ENCODE data around the gene NT5E. TPM values are rescaled to one million over a fixed set of nuclear protein-coding genes. Genes with fewer than 3 reads are reported as not detected.

NT5E gene
- total RNA-seq, 1 experiment from 2014 or later = 0.81 TPM

GRCh38 chr6:85416049-85416448, 33.8 kb upstream of the NT5E start:
- ATAC-seq (no peak), DNase-seq (ENCODE audit: low spot score) (no peak)
- Mint-ChIP-seq H3K4me1 (no peaks in the 10 kb centered on the region; the same call in 1 of the 2 replicates), H3K9me3 (no peaks in the 10 kb centered on the region), H3K27me3 (ENCODE audit: low read depth) (no peaks in the 10 kb centered on the region), H3K27ac (no peak overlapping the region), H3K36me3 (no peaks in the 10 kb centered on the region), H3K4me3 (no peak overlapping the region)
- TF ChIP-seq SP1 (CRISPR knock-in tag; conservative IDR thresholded peaks at IDR 0.05) = no peak
- TF ChIP-seq HMGA2 (CRISPR knock-in tag; IDR thresholded peaks at IDR 0.05) = no peak
- TF ChIP-seq, protein P1, sequence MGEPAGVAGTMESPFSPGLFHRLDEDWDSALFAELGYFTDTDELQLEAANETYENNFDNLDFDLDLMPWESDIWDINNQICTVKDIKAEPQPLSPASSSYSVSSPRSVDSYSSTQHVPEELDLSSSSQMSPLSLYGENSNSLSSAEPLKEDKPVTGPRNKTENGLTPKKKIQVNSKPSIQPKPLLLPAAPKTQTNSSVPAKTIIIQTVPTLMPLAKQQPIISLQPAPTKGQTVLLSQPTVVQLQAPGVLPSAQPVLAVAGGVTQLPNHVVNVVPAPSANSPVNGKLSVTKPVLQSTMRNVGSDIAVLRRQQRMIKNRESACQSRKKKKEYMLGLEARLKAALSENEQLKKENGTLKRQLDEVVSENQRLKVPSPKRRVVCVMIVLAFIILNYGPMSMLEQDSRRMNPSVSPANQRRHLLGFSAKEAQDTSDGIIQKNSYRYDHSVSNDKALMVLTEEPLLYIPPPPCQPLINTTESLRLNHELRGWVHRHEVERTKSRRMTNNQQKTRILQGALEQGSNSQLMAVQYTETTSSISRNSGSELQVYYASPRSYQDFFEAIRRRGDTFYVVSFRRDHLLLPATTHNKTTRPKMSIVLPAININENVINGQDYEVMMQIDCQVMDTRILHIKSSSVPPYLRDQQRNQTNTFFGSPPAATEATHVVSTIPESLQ (CRISPR knock-in tag; IDR thresholded peaks at IDR 0.05) = no peak
- TF ChIP-seq IRF2 (CRISPR knock-in tag; IDR thresholded peaks at IDR 0.05; ENCODE audit: borderline replicate concordance, low read depth) = no peak
- TF ChIP-seq JUN (CRISPR knock-in tag; IDR thresholded peaks at IDR 0.05) = no peak
- TF ChIP-seq, protein P2, sequence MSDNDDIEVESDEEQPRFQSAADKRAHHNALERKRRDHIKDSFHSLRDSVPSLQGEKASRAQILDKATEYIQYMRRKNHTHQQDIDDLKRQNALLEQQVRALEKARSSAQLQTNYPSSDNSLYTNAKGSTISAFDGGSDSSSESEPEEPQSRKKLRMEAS (CRISPR knock-in tag; IDR thresholded peaks at IDR 0.05) = no peak
- TF ChIP-seq, protein P3, sequence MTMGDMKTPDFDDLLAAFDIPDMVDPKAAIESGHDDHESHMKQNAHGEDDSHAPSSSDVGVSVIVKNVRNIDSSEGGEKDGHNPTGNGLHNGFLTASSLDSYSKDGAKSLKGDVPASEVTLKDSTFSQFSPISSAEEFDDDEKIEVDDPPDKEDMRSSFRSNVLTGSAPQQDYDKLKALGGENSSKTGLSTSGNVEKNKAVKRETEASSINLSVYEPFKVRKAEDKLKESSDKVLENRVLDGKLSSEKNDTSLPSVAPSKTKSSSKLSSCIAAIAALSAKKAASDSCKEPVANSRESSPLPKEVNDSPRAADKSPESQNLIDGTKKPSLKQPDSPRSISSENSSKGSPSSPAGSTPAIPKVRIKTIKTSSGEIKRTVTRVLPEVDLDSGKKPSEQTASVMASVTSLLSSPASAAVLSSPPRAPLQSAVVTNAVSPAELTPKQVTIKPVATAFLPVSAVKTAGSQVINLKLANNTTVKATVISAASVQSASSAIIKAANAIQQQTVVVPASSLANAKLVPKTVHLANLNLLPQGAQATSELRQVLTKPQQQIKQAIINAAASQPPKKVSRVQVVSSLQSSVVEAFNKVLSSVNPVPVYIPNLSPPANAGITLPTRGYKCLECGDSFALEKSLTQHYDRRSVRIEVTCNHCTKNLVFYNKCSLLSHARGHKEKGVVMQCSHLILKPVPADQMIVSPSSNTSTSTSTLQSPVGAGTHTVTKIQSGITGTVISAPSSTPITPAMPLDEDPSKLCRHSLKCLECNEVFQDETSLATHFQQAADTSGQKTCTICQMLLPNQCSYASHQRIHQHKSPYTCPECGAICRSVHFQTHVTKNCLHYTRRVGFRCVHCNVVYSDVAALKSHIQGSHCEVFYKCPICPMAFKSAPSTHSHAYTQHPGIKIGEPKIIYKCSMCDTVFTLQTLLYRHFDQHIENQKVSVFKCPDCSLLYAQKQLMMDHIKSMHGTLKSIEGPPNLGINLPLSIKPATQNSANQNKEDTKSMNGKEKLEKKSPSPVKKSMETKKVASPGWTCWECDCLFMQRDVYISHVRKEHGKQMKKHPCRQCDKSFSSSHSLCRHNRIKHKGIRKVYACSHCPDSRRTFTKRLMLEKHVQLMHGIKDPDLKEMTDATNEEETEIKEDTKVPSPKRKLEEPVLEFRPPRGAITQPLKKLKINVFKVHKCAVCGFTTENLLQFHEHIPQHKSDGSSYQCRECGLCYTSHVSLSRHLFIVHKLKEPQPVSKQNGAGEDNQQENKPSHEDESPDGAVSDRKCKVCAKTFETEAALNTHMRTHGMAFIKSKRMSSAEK (CRISPR knock-in tag; IDR thresholded peaks at IDR 0.05; ENCODE audit: borderline replicate concordance) = no peak
- TF ChIP-seq ZNF232 (CRISPR knock-in tag; IDR thresholded peaks at IDR 0.05) = no peak
- TF ChIP-seq NR1H2 (CRISPR knock-in tag; IDR thresholded peaks at IDR 0.05) = no peak
- POLR2A ChIA-PET = no interaction called here
- CTCF ChIA-PET = no interaction called here

DNA sequence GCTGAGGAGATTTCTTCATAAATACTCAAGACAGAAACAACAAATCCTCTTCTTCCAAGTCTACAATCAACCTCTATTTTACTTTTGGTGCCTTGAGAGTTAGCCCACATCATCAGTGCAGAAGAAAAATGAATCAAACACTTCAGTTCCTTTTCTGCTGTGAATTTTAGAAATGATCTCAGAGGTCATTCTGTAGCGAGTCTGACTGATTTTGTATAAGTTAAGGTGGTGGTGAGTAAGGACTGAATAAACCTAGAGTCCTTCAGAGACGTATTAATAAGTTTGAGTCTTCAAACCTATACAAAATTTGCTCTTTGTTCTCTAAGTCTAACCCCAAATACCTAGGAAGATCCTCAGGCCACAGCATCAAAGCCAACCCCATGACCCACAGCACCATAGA, 33.1 kb upstream of the NT5E start:
- no peaks in the 10 kb centered on the region for H3K9me3 Mint-ChIP-seq
- DNase-seq (ENCODE audit: low spot score) (no peak), ATAC-seq (no peak)
- H3K4me1 Mint-ChIP-seq = no peaks in the 10 kb centered on the region; the same call in 1 of the 2 replicates
- no peaks in the 10 kb centered on the region for H3K27me3 Mint-ChIP-seq (ENCODE audit: low read depth)
- H3K27ac Mint-ChIP-seq = no peak overlapping the region
- CTCF ChIA-PET = no interaction called here
- H3K36me3 Mint-ChIP-seq = no peaks in the 10 kb centered on the region
- H3K4me3 Mint-ChIP-seq = no peak overlapping the region
- POLR2A ChIA-PET = no interaction called here
- TF ChIP-seq, protein P4, sequence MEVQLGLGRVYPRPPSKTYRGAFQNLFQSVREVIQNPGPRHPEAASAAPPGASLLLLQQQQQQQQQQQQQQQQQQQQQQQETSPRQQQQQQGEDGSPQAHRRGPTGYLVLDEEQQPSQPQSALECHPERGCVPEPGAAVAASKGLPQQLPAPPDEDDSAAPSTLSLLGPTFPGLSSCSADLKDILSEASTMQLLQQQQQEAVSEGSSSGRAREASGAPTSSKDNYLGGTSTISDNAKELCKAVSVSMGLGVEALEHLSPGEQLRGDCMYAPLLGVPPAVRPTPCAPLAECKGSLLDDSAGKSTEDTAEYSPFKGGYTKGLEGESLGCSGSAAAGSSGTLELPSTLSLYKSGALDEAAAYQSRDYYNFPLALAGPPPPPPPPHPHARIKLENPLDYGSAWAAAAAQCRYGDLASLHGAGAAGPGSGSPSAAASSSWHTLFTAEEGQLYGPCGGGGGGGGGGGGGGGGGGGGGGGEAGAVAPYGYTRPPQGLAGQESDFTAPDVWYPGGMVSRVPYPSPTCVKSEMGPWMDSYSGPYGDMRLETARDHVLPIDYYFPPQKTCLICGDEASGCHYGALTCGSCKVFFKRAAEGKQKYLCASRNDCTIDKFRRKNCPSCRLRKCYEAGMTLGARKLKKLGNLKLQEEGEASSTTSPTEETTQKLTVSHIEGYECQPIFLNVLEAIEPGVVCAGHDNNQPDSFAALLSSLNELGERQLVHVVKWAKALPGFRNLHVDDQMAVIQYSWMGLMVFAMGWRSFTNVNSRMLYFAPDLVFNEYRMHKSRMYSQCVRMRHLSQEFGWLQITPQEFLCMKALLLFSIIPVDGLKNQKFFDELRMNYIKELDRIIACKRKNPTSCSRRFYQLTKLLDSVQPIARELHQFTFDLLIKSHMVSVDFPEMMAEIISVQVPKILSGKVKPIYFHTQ (CRISPR knock-in tag; IDR thresholded peaks at IDR 0.05) = no peak
- TF ChIP-seq E2F4 (CRISPR knock-in tag; IDR thresholded peaks at IDR 0.05; ENCODE audit: borderline replicate concordance, low read depth) = no peak
- no peak for TF ChIP-seq PRRX2 (CRISPR knock-in tag; IDR thresholded peaks at IDR 0.05)
- no peak for TF ChIP-seq SP1 (CRISPR knock-in tag; conservative IDR thresholded peaks at IDR 0.05)
- TF ChIP-seq ZNF416 (CRISPR knock-in tag; IDR thresholded peaks at IDR 0.05) = no peak
- TF ChIP-seq, protein P5, sequence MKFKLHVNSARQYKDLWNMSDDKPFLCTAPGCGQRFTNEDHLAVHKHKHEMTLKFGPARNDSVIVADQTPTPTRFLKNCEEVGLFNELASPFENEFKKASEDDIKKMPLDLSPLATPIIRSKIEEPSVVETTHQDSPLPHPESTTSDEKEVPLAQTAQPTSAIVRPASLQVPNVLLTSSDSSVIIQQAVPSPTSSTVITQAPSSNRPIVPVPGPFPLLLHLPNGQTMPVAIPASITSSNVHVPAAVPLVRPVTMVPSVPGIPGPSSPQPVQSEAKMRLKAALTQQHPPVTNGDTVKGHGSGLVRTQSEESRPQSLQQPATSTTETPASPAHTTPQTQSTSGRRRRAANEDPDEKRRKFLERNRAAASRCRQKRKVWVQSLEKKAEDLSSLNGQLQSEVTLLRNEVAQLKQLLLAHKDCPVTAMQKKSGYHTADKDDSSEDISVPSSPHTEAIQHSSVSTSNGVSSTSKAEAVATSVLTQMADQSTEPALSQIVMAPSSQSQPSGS (CRISPR knock-in tag; IDR thresholded peaks at IDR 0.05; ENCODE audit: borderline replicate concordance, low read depth) = no peak
- TF ChIP-seq, protein P3 (CRISPR knock-in tag; IDR thresholded peaks at IDR 0.05; ENCODE audit: borderline replicate concordance) = no peak
- TF ChIP-seq ZNF671 (CRISPR knock-in tag; IDR thresholded peaks at IDR 0.05) = no peak
- no peak for TF ChIP-seq ZNF425 (CRISPR knock-in tag; conservative IDR thresholded peaks at IDR 0.05)

Data from WTC11 (cell line).